GM19452 (cell line): ENCODE results near the gene SLC16A11.
"Not testable (repeated sequence)": the region's sequence is repeated elsewhere in the genome, so short reads cannot be mapped to it uniquely, and the experiment has no call there.

Experiments used
- ATAC-seq: cut with Tn5 transposase; IDR thresholded peaks from one replicate; pipeline ENCODE4 v1.9.1; 2021; ENCODE audit not compliant: unreplicated experiment

Gene SLC16A11

DNA sequence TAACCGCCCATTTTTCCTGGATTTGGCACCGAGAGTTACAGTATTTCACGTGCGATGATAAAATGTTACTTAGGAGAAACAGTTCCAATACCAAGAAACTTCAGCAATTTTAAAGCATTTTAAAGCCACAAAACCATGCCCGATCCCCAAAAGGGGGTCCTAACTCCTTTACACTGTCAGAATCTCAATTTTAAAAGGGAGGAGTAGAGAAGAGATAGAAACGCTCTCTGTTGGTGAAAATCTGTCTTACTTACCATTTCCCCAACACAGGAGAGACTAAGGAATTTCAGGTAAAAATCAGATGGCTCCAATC lies 32.0 kb downstream of the SLC16A11 start:
- ATAC-seq = no peak

DNA sequence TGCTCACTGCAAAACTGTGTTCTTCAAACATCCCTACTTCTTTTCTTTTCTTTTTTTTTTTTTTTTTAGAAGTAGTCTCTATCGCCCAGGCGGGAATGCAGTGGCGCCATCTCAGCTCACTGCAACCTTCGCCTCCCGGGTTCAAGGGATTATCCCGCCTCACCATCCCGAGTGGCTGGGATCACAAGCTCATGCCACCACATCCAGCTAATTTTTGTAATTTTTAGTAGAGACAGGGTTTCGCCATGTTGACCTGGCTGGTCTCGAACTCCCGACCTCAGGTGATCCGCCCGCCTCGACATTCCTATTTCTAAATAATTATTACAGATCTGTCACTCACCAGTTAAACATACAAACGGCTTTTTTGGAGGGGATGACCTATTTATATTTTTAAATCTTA lies 32.5 kb downstream of the SLC16A11 start:
- ATAC-seq = no peak

DNA sequence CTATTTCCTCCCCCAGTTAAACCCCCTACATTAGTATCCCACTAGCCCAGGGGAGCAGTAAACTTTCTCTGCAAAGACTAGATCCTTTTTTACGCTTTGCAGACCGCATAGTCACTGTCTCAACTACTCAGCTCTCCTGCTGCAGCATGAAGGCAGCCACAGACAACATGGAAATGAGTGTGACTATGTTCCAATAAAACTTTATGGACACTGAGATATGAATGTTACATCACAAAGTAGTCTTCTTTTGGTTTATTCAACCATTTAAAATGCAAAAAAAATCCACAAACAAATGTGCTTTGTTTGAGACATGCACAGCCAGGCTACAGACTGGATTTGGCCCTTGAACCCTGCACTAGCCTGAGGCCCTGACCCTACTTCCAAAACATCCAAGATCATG lies 33.4 kb downstream of the SLC16A11 start:
- ATAC-seq = no peak

DNA sequence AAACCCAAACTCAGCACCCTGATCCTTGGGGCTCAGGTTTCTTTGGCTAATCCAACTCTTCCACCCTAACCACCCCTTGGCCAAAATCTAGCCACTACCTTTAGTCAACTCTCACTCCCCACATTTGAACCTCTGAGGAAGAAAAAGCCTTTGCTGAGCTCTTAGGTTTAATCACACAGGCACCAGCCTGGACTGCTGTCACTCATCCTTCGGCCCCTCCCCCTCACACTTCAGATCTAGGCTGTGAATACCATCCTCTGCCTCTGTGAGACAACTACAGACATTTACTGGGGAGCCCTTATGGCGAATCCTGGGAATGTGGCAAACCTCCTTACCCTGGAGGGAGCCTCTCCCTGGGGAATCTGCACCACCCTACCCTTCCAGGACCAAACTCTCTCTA lies 36.7 kb downstream of the SLC16A11 start:
- no peak for ATAC-seq

DNA sequence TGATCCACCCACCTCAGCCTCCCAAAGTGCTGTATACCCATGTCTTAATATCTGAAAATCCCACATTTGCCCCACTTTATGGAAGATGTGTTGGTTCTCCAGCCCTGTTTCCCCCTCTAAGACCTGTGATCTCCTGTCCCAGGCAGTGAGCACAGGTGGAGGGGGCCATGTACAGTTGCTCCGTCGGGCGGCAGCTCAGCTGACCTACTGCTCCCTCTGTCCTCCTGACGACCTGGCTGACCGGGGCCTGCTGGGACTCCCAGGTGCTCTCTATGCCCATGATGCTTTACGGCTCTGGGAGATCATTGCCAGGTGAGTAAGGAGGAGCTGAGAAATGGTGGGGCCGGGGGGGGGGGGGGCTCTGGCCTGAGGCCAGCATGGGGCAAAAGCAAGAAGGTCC lies 38.2 kb downstream of the SLC16A11 start:
- ATAC-seq = no peak

DNA sequence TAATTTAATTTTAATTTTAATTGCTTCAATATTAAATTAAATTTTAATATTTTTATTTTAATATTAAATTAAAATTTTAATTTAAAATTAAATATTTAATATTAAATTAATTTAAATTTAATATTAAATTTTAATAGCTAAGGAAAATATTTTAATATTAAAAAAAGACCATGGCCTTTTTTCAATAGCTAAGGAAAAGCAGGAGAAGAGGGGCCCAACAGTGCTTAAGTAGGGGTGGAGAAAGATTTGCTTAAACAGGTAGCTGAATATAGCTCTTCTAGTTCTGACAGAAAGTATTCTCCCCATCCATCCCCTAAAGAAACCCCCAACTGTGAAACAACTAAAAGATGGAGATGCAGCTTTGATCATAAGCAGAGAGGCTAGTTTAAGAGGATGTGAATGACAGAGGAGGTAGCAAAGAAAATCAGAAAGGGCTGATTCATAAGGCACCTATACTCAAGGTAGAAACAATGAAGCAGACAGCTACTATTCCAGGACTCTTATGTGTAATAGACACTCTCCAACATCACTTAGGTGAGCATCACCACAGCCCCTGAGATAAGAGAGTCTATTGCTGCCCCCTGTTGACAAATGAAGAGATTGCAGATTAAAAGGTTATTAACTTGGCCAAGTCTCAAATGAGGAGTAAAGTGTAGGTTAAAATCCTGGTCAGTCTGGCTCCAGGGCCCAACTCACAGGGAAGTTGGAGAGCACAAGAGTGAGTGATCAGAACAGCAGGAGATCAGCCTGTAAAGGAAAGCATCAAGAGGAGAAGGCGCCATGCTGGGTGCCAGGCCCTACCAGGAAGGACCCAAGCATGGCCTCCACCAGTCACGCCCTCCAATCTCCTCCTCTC lies 39.3 kb downstream of the SLC16A11 start:
- no peak for ATAC-seq

DNA sequence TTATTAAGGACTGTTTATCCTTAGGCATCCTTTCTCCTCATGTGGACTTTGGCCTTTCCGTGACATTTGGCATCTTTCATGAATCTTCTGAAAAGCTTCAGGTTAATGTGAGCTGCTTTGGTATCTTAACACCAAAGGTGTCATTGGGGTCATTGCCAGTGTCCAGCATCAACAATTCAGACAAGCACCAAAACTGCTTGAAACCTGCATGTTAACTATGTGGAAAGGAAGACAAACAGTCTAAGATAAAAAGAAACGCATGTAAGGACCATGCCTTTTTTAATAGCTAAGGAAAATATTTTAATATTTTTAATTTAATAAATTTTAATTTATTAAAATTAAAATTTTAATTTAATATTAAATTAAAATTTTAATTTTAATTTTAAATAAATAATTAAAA lies 40.1 kb downstream of the SLC16A11 start:
- no peak for ATAC-seq

DNA sequence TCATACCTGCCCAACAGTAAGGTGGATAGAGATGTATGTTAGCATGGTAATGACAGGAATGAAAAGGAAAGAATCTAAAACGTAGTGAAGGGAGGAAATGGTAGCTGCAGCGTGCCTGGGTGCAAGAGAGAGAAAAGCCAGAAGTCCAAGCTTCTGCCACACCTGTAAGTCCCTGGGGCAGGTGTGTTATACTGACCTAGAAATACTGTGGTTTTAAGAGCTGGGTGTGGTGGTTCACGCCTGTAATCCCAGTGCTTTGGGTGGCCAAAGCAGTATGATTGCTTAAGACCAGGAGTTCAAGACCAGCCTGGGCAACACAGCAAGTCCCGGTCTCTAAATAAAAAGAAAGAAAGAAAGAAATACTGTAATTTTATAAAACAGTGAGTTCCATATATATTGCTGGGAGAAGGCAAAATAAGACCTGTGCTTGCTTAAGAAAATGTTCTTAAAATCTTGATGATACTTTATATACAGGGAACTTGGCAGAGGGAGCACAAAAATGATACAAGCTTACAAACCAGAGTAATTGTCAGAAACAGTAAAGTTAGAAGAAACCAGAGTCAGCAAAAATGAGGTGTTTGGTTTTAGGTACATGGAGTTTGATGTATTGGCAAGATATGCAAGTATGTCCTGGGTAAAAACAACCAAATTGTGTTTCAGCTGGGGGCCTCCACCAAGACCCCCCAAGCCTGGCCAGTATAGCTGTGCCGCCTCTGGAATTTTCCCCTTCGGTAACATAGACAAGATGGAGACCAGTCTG lies 41.4 kb downstream of the SLC16A11 start:
- no peak for ATAC-seq

DNA sequence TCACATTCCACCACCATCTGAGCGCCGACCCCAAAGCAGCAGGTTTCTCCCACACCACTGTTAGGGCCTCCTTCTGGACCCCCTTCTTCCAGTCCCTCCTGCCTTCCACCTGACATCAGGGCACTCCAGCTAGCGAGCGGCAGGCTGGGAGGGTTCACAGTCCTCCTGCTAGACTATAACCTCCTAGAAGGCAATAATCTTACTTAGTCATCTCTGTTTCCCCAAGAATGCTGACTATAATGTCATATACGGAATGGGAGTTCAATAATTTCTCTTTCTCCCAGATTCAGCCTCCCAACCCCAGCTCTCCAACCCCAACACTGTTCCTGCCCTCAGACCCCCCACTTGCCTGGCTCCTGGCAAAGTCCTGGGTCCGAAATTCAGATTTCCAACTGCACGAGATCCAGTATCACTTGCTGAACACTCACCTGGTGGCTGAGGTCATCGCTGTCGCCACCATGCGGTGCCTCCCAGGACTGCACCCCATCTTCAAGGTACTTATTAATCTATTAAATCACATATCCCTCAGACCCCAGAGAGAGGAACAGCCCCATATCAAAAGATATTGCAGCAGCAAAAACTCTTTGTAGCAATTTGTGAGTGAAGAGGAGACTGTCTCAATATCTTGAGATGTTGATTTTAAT lies 42.5 kb downstream of the SLC16A11 start:
- ATAC-seq = no peak

DNA sequence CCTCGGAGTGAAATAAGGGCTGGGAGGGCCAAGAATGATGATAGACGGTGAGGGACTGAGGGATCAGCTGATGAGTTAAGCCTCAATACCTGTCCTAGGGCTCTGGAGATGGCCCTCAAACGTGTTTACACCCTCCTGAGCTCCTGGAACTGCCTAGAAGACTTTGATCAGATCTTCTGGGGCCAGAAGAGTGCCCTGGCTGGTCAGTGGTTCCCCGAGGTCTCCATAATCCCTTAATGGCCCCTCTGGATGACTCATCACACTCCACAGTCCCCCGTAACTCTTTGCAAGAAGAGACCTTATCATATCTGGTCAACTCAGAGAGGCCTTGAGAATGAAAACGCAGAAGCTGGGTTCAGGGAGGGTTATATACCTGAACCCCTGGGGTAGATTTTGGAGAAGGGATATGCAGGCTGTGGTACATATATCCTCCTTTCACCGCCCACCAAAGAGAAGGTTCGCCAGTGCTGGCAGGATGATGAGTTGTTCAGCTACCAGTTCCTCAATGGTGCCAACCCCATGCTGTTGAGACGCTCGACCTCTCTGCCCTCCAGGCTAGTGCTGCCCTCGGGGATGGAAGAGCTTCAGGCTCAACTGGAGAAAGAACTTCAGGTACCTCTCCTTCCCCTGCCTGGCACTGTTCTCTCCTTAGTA lies 44.9 kb downstream of the SLC16A11 start:
- no peak for ATAC-seq

DNA sequence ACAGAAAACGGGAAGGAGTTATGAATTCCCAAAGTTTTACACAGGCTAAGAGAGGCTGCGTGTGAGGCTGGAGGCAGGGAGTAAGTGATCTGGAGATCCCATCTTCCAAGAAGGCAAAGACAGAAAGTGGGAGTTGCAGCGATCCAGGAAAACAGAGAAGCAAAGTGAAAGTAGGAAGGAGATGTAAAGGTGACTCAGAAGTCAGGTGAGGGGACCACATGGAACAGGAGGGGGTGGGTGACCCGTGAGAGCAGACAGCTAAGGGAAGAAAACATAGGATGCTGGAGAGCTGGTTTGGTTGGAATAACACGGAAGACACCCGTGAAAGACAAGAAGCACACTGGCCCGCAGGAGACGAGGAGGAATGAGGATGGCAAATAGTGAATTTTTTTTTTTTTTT lies 46.7 kb downstream of the SLC16A11 start:
- ATAC-seq = no peak

DNA sequence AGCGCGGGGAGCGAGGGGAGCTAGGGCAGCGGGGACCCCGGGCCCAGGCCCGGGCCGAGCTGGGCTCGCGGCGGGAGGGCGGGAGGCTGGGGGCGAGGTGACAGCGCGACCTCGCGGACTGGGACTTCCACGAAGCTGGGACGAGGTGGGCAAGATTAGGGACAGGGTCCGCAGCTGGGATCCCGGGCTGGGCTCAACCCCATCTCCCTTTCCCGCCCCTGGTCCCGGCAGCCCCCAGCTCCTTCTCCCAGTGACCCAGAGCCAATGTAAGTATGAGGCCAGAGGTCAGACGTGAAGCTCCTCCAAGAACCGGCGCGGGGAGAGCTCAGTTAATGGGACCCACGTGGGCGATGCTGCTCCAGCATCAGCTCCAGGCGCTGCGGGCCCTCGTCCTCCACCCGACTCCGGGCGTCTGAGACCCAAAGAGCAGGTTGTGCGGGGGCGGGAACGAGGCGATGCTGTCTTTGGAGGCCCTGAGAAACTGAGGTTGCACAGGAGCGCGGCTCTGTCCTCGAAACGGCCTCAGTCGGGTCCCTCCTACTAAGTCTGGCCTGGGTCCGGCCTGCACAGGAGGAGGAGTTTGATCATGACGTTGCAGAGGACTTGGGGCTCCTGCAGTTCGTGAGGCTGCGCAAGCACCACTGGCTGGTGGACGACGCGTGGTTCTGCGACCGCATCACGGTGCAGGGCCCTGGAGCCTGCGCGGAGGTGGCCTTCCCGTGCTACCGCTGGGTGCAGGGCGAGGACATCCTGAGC lies 47.5 kb downstream of the SLC16A11 start:
- no peak for ATAC-seq

DNA sequence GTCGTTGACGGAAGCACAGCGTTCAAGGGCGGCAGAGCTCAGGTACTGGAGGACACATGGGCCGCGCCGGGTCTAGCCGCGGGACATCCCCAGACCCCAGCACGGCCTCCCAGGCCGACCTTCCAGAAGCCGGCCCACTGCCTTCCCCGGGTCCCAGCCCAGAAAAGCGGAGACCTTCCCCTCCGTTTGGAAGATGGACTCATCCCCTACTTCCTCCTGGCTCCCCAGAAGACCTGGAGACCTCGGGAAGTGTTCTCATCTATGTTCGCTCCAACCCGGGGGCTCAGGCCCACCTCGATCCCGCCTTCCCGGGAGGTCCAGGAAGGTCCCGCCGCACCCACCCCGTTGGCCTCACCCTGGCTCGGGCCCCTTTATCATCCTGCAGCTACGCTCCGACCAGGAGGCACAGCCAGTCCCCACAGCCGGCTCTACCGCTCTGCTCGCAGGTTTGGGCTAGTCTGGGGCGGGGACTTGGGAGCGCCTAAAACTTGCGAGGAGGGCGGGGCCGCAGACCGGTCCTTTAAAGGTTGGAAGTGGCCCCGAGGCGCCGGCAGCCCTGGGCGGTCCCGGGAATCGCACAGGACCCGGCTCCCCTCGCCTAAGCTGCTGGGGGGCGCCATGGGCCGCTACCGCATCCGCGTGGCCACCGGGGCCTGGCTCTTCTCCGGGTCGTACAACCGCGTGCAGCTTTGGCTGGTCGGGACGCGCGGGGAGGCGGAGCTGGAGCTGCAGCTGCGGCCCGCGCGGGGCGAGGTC lies 48.2 kb downstream of the SLC16A11 start, which contains the start of gene ALOX12:
Gene ALOX12, plus strand, starts transcription at position 550 of the 756 bp plus-strand sequence. Its CDS starts 69 bp downstream, at position 619.
- ATAC-seq = no peak

DNA sequence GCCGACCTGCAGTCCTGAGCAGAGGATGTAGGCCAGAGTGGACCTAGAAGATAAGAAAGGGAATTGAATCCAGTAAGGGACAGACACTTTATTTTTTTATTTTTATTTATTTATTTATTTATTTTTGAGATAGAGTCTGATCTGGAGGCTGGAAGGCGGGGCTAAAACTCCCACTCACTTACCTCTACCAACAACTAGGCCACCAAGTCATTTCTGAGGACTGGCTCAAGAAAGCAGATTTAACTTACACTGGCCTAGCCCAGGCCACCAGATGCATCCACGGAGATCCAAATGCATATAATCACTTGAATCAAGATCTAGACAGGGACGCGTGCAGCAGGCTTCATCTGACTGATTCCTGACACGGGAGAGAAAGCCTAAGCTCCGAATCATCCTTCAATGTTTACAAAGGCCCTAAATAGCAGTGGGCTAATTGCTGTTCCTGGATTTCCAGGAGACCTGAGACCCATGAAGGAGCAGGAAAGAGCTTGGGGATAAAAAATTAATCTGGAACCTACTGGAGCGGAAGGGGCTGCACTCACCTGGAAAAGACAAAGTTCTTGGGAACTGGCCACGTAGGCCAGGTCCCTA lies 49.1 kb downstream of the SLC16A11 start:
- ATAC-seq = no peak

DNA sequence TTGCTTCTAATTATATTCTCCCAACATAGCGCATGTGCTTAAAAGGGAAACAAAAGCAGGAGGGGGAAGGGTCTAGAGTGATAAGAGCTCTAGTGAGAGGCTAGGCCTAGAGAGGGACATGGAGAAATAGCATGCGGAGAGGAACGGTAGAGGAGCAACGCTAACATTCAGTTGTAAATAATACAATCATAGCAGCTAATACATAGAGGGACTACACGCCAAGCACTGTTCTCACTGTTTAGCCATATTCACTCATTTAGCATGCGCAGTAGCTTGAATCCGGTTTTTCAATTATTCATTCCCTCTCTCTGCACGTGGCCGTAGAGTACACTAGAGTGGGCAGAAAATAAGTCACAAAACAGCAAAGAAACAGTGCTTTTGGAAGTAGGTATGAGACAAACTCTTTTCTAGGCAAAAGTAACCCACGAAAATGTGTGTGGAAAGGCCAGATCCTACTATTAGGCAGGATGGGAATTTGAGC lies 49.7 kb downstream of the SLC16A11 start:
- no peak for ATAC-seq

DNA sequence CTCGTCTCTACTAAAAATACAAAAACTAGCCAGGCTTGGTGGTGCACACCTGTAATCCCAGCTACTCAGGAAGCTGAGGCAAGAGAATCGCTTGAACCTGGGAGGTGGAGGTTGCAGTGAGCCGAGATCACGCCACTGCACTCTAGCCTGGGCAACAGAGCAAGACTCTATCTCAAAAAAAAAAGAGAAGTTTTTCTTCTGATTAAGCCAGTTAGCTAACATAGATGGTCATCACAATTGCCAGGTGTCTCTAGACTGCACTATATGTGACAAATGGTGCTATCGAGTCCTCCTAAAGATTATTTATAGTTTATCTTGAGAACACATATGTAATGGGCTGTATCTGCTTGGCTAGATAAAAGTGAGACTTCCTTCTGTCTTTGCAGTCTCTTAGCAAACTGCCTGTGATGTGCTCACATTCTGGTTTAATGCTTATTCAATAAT lies 50.3 kb downstream of the SLC16A11 start:
- not testable (repeated sequence) for ATAC-seq
